Epithelial cell of proximal tubule (primary cell): ENCODE results near the gene TGM2. TPM values are rescaled to one million over a fixed set of nuclear protein-coding genes. Genes with fewer than 3 reads are reported as not detected.

Experiments used
- DNase-seq: peaks from one replicate; pipeline ENCODE4 v3.0.0-alpha.2; 2011; ENCODE audit warnings: low read depth
- H3K4me3 ChIP-seq: 2 replicates; pipeline ENCODE4 v1.5.1; 2011; ENCODE audit warnings: low read depth, mild to moderate bottlenecking, low read length
- total RNA-seq: library from RNA; depleted of rRNA; stranded (reverse); fragments of >200 nt; gene quantifications from 2 replicates; pipeline ENCODE4 v1.2.3, GENCODE V29; 2015
- TF ChIP-seq, protein P1 (sequence below): conservative IDR thresholded peaks from 2 replicates; pipeline ENCODE4 v1.5.1; 2012; ENCODE audit warnings: low read depth, mild to moderate bottlenecking, low read length

Gene TGM2
- total RNA-seq, 1 donor from 2014 or later: 150 TPM

DNA sequence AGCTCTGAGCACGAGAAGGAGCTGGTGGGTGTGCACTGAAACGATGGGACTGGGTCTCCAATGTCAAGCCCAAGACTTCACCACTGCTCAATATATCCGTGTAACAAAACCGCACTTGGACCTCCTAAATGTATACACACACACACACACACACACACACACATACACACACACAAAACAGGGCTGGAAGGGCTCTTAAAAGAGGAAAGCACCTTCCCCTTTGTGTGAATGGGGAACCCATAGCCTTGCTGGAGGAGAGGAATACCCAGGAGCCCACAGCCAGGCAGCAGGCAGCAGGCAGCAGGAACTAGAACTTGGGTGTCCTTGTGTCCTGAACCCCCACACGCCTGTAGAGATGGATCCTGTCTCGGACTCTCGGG is 29.8 kb downstream of the TGM2 start:
- H3K4me3 ChIP-seq: no peak overlapping the region
- DNase-seq: no peak
- TF ChIP-seq, protein P1, sequence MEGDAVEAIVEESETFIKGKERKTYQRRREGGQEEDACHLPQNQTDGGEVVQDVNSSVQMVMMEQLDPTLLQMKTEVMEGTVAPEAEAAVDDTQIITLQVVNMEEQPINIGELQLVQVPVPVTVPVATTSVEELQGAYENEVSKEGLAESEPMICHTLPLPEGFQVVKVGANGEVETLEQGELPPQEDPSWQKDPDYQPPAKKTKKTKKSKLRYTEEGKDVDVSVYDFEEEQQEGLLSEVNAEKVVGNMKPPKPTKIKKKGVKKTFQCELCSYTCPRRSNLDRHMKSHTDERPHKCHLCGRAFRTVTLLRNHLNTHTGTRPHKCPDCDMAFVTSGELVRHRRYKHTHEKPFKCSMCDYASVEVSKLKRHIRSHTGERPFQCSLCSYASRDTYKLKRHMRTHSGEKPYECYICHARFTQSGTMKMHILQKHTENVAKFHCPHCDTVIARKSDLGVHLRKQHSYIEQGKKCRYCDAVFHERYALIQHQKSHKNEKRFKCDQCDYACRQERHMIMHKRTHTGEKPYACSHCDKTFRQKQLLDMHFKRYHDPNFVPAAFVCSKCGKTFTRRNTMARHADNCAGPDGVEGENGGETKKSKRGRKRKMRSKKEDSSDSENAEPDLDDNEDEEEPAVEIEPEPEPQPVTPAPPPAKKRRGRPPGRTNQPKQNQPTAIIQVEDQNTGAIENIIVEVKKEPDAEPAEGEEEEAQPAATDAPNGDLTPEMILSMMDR: no peak

DNA sequence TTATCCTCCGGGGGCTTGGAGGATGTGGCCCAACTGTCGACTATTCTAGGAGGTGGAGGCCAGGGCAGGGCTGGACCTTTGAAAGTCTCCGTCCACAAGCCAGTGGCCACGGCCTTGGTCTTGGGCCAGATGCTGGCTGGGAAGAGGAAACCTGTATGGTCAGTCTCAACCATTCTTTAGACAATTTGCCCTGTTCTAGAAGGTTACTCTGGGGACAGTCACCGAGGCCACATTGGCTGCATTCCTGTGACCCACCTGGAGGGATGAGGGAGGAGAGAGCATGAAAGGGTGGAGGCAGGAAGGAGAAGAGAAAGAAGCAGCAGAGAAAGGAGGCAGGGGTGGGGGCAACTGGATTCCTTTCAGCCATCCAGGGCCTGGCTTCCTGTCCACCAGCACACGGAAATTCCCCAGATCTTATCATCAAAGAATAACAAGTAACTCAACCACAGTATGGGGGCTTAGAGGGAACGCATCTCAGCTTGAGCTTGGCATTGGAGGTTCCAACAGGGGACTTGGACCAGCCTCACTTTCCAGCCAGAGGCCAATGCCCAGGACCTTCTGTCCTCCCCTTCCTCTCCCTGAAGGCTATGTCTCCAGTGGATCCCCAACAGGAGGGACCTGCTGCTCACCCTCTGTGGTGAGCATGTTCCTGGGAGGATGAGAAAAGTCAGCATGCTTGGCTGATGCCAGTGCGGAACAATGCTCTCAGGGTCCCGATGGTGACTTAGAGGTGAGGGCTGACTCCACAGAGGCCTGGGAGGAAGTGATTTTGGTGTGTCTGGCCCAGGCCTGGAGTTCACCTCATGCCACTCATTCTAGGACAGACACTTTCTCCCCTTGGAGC is 30.4 kb downstream of the TGM2 start:
- no peak for DNase-seq
- TF ChIP-seq, protein P1: no peak
- H3K4me3 ChIP-seq: no peak overlapping the region

DNA sequence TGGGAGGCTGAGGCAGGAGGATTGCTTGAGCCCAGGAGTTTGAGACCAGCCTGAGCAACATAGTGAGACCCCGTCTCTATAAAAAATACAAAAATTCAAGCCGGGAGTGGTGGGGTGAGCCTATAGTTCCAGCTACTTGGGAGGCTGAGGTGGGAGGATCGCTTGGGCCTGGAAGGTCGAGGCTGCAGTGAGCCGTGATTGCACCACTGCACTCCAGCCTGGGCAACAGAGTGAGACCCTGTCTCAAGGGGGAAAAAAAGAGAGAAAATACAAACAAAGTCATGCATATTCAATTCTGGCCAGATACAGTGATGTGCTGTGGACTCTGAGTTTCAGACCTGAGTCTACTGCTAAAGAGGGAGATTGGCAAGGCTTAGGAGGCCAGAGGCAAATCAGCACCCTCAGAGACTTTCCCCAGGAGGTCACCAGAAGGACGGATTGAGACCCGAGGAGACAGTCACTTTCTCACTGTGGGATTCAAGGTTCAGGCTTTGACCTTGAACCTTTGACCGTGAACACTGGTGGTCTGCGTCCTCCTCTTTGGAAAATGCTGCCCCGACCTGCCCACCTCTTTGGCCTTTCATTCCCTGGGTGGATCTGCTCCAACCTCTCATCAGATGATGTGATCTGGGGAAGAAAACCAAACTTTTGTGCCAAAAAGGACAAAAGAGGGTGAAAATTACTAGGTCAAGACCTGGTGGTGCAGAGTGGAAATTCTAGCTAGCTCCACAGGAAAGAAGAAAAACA is 31.2 kb downstream of the TGM2 start:
- no peak for DNase-seq
- no peak overlapping the region for H3K4me3 ChIP-seq
- TF ChIP-seq, protein P1: no peak

DNA sequence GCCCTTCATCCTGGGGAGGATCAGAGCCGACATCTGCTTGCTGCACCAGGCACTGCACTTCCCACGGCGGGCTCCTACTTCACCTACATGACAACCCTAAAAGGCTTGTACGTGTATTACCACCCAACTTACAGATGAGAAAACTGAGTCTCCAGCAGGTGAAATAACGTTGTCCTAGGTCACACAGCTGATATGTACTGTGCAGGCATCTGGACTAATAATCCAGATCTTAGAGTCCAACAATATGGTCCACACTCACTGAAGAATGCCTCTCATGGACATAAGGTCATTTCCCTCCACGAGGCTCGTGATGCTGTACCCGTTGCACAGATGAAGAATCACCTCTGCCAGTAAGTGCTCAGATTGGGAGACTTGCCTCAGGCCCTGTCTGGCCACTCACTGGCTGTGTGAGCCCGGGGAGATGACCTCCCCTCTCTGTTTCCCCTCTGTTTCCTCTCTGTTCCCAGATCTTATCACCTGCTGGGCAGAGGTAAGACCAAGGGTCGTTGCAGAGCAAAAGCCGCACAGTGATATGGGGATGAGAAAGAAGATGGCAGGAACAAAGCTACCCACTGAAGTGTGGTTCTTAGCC is 32.1 kb downstream of the TGM2 start:
- TF ChIP-seq, protein P1: no peak
- no peak for DNase-seq
- H3K4me3 ChIP-seq: no peak overlapping the region

DNA sequence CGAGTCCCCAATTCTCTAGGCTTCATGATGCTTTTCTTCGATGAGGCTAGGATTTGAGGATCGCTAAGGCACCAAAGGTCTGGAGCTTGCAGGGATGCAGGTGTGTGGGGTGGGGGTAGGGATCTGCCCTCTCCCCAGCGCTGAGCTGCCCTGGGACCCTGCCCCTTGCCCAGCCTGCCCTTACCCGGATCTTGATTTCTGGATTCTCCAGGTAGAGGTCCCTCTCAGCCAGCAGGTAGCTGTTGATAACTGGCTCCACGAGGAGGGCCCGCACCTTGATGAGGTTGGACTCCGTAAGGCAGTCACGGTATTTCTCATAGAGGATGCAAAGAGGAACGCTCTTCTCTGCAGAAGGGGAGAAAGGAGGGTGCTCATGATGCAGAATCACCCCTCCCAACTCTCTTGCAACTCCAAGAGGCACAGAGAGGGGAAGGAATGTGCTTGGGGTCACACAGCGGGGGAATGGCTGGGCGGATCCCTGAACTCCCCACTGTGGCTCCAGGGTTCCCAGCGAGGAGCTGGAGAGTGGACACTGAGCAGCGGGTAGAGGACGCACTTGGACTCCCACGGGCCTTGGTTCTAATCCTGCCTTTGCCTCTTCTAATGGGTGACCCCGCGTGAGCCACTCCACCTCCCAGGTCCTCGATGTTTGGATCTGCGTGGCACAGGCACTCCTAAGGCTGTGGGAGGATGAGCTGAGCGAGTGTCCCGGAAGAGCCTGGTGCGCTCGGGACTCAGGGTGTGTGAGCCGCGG is 32.7 kb downstream of the TGM2 start:
- TF ChIP-seq, protein P1: no peak
- H3K4me3 ChIP-seq: no peak overlapping the region
- DNase-seq: no peak

DNA sequence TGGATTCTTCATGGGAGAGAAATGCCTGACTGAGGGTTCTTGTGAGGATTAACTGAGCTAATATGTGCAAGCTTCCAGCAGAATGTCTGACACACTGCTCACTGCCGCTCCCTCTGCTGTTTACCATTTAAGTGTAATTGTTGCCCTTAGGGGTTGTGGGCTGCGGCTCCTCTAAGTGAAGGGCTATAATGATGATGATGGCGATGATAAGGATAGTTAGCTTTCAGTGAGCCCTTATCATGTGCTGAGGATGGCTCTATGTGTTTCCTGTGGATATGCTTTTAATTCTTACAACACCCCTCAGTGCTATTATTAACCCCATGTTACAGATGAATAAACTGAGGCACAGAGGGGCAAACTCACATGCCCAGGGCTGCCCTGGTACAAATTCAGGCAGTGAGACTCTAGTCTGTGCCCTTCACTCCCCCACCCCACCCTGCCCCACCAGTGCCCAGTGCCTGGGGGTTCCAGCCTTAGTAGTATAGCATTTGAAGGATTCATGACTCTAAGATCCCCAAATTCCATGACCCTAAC is 33.4 kb downstream of the TGM2 start:
- TF ChIP-seq, protein P1: no peak
- no peak for DNase-seq
- H3K4me3 ChIP-seq: no peak overlapping the region
